Anterior cingulate cortex (tissue), 58 donors: ENCODE results near the gene BDP1.

Experiments used
- DNase-seq, 58 donors: peaks; one replicate each; lab custom pipeline; 2025; lab: John Stamatoyannopoulos, UW

Gene BDP1

GRCh38 chr5:71615809-71616208 lies 160.4 kb downstream of the BDP1 start:
- no peak for DNase-seq
